ENCODE data around the gene RAPH1. TPM values are rescaled to one million over a fixed set of nuclear protein-coding genes. Genes with fewer than 3 reads are reported as not detected.

Gene RAPH1
- polyA plus RNA-seq, 1 donor (not counting 4 experiments of a cell fraction or from before 2014, with no cell fraction given), result 2.9 TPM

DNA sequence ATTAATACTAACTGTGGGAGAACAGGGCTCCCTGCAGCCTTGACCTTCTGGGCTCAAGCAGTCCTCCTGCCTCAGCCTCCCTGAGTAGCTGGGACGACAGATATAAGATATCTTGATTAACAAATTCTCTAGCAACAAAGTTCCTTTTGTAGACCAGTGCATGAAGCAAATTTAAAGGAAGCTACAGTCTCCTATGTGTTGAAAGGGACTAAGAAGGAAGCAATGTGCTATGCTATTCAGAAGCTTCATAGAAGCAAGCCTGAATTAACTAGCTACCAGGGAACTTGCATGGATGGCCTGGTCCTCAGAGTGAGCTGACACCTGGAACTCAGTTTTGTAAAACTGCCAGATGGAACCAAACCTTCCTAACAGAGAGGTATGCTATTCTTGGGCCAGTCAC is 33.2 kb downstream of the RAPH1 start:
- dilution Hi-C loops (cut with MboI; ENCODE audit: extremely low pct_ligation_motif_present, low sequenced_read_pairs), result no loop called here
- FAIRE-seq (no peak), DNase-seq (ENCODE audit: low read depth, low spot score) (no peak)
- Histone ChIP-seq H3K9me1 (ENCODE audit: control insufficient read depth, extremely low read depth, insufficient read depth, low read length) (no peaks in the 10 kb centered on the region), H3K36me3 (ENCODE audit: control insufficient read depth in 2 of 2, extremely low read depth in 1 of 2, insufficient read depth in 2 of 2, low read length in 2 of 2) (no peaks in the 10 kb centered on the region), H3K27ac (ENCODE audit: control insufficient read depth, insufficient read depth, low read length) (no peak overlapping the region), H3K4me2 (ENCODE audit: control insufficient read depth, extremely low read depth, insufficient read depth, low read depth, low read length) (no peak overlapping the region), H3K4me1 (ENCODE audit: control insufficient read depth, extremely low read depth, insufficient read depth, low read length) (peaks cover 7% of the 10 kb centered on the region), H3K79me2 (ENCODE audit: control insufficient read depth, insufficient read depth, low read length) (peaks cover 17% of the 10 kb centered on the region), H4K20me1 (ENCODE audit: control insufficient read depth, extremely low read depth, insufficient read depth, low read length) (no peaks in the 10 kb centered on the region), H2AFZ (ENCODE audit: control insufficient read depth, low read length) (no peak overlapping the region), H3K27me3 (ENCODE audit: control insufficient read depth, extremely low read depth, insufficient read depth, low read length) (no peaks in the 10 kb centered on the region), H3K4me3 (ENCODE audit: control insufficient read depth in 2 of 3, extremely low read depth in 1 of 3, insufficient read depth in 2 of 3, low read depth in 1 of 3, low read length in 3 of 3) (no peak overlapping the region), H3K9me3 (ENCODE audit: control insufficient read depth, low read depth, low read length) (no peaks in the 10 kb centered on the region), H3K9ac (ENCODE audit: control insufficient read depth, extremely low read depth, insufficient read depth, low read length) (no peak overlapping the region)
- no peak for TF ChIP-seq EZH2 (IDR thresholded peaks at IDR 0.05; ENCODE audit: low read length)
- TF ChIP-seq, protein P1, sequence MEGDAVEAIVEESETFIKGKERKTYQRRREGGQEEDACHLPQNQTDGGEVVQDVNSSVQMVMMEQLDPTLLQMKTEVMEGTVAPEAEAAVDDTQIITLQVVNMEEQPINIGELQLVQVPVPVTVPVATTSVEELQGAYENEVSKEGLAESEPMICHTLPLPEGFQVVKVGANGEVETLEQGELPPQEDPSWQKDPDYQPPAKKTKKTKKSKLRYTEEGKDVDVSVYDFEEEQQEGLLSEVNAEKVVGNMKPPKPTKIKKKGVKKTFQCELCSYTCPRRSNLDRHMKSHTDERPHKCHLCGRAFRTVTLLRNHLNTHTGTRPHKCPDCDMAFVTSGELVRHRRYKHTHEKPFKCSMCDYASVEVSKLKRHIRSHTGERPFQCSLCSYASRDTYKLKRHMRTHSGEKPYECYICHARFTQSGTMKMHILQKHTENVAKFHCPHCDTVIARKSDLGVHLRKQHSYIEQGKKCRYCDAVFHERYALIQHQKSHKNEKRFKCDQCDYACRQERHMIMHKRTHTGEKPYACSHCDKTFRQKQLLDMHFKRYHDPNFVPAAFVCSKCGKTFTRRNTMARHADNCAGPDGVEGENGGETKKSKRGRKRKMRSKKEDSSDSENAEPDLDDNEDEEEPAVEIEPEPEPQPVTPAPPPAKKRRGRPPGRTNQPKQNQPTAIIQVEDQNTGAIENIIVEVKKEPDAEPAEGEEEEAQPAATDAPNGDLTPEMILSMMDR (optimal IDR thresholded peaks at IDR 0.05 in 1 of 3, IDR thresholded peaks at IDR 0.05 in 1 of 3, conservative IDR thresholded peaks at IDR 0.05 in 1 of 3; ENCODE audit: extremely low read depth in 1 of 3, insufficient read depth in 2 of 3, low read length in 3 of 3), result no peak

GRCh38 chr2:203500951-203501350 is 34.1 kb downstream of the RAPH1 start:
- no peak for FAIRE-seq

More at GRCh38 chr2:203500951-203501350, 34.1 kb downstream of the RAPH1 start:
- DNase-seq (ENCODE audit: low read depth, low spot score), result no peak
- no peaks in the 10 kb centered on the region for H3K9me3 ChIP-seq (ENCODE audit: control insufficient read depth, low read depth, low read length)
- H3K36me3 ChIP-seq (ENCODE audit: control insufficient read depth in 2 of 2, extremely low read depth in 1 of 2, insufficient read depth in 2 of 2, low read length in 2 of 2), result no peaks in the 10 kb centered on the region
- H3K4me2 ChIP-seq (ENCODE audit: control insufficient read depth, extremely low read depth, insufficient read depth, low read depth, low read length), result no peak overlapping the region
- dilution Hi-C loops (cut with MboI; ENCODE audit: extremely low pct_ligation_motif_present, low sequenced_read_pairs), result no loop called here
- H3K27ac ChIP-seq (ENCODE audit: control insufficient read depth, insufficient read depth, low read length), result no peak overlapping the region
- peaks cover 7% of the 10 kb centered on the region for H3K4me1 ChIP-seq (ENCODE audit: control insufficient read depth, extremely low read depth, insufficient read depth, low read length)
- H3K4me3 ChIP-seq (ENCODE audit: control insufficient read depth in 2 of 3, extremely low read depth in 1 of 3, insufficient read depth in 2 of 3, low read depth in 1 of 3, low read length in 3 of 3), result no peak overlapping the region
- no peak overlapping the region for H3K9ac ChIP-seq (ENCODE audit: control insufficient read depth, extremely low read depth, insufficient read depth, low read length)
- H3K9me1 ChIP-seq (ENCODE audit: control insufficient read depth, extremely low read depth, insufficient read depth, low read length), result no peaks in the 10 kb centered on the region
- peaks cover 13% of the 10 kb centered on the region for H3K79me2 ChIP-seq (ENCODE audit: control insufficient read depth, insufficient read depth, low read length)
- H2AFZ ChIP-seq (ENCODE audit: control insufficient read depth, low read length), result no peak overlapping the region
- no peaks in the 10 kb centered on the region for H3K27me3 ChIP-seq (ENCODE audit: control insufficient read depth, extremely low read depth, insufficient read depth, low read length)
- no peak for TF ChIP-seq EZH2 (IDR thresholded peaks at IDR 0.05; ENCODE audit: low read length)
- TF ChIP-seq, protein P1 (optimal IDR thresholded peaks at IDR 0.05 in 1 of 3, IDR thresholded peaks at IDR 0.05 in 1 of 3, conservative IDR thresholded peaks at IDR 0.05 in 1 of 3; ENCODE audit: extremely low read depth in 1 of 3, insufficient read depth in 2 of 3, low read length in 3 of 3), result no peak
- no peaks in the 10 kb centered on the region for H4K20me1 ChIP-seq (ENCODE audit: control insufficient read depth, extremely low read depth, insufficient read depth, low read length)
